GM12891 (cell line): ENCODE results near the gene PARVB.

Experiments used
- DNase-seq: peaks from one replicate; pipeline ENCODE4 v3.0.0; 2011; ENCODE audit warnings: low spot score; ENCODE audit not compliant: insufficient read length
- FAIRE-seq: peaks from 2 replicates; lab custom pipeline; 2011; peaks lifted over from hg19 to GRCh38; lab: Jason Lieb, UNC
- PAX5 ChIP-seq: IDR thresholded peaks from 2 replicates; pipeline ENCODE4 v1.6.1; 2011; ENCODE audit warnings: low read length, moderate library complexity, mild to moderate bottlenecking; ENCODE audit not compliant: insufficient read depth, severe bottlenecking
- POLR2A ChIP-seq: IDR thresholded peaks from 2 replicates; pipeline ENCODE4 v1.6.1; 2011; ENCODE audit warnings: low read depth, low read length, control low read depth
- POLR2AphosphoS5 ChIP-seq: IDR thresholded peaks from 2 replicates; pipeline ENCODE4 v1.6.1; 2011; ENCODE audit warnings: low read depth, low read length, control low read depth
- POU2F2 ChIP-seq: IDR thresholded peaks from 2 replicates; pipeline ENCODE4 v1.6.1; 2011; ENCODE audit warnings: low read depth, mild to moderate bottlenecking, control low read depth, low read length, moderate library complexity
- SPI1 ChIP-seq: IDR thresholded peaks from 2 replicates; pipeline ENCODE4 v1.6.1; 2011; ENCODE audit warnings: low read depth, low read length, control low read depth
- TAF1 ChIP-seq: IDR thresholded peaks from 2 replicates; pipeline ENCODE4 v1.6.1; 2011; ENCODE audit warnings: low read depth, low read length, control low read depth

The PARVB gene

DNA sequence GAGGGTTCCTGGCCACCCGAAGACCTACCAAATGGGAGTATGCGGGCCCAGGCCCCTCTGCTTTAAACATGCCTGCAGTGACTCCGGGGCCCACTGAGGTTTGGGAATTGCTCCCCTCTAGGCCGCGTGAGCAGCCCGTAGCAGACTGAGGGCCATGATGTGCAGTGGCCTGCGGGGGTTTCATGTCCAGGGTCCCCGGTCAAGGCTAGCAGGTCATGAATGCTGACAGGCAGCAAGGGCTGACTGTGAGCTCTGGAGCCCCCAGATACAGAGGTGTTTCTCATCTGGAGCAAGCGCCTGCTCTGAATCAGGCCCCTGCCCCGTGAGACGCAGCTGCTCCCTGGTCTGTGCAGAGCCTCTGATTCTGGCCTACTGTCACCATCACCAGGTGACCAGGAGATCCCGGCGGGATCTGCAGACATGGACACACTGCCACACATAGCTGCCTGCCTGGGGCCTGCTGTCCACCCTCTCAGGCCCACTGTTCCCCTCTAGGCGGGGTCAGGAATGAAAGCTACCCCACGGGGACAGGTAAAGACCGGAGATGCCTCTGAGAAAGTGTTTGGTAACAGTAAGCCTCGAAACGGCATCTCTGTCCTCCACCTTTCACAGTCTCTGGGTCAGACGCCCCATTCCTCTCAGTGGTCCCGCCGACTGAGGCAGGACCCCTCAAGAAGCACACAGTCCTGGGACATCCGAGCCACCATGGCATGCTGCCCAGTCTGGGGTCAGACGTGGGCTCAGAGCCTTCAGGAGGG, 73.3 kb downstream of the PARVB start:
- FAIRE-seq (no peak), DNase-seq (no peak)
- TF ChIP-seq POLR2AphosphoS5 = no peak
- no peak for TF ChIP-seq TAF1
- no peak for TF ChIP-seq PAX5
- no peak for TF ChIP-seq SPI1
- TF ChIP-seq POLR2A = no peak
- no peak for TF ChIP-seq POU2F2

- no peak for TF ChIP-seq TAF1
- TF ChIP-seq POLR2A = no peak
- TF ChIP-seq POU2F2 = no peak
- TF ChIP-seq PAX5 = no peak
- no peak for TF ChIP-seq SPI1
- no peak for TF ChIP-seq POLR2AphosphoS5
- FAIRE-seq (no peak), DNase-seq (no peak)
Observed at GRCh38 chr22:44098021-44098739, 74.1 kb downstream of the PARVB start.

GRCh38 chr22:44098966-44099530, 74.9 kb downstream of the PARVB start:
- no peak for FAIRE-seq
- TF ChIP-seq POU2F2 = no peak
- no peak for TF ChIP-seq POLR2AphosphoS5
- no peak for TF ChIP-seq POLR2A
- TF ChIP-seq PAX5 = no peak
- no peak for TF ChIP-seq TAF1
- no peak for TF ChIP-seq SPI1

DNA sequence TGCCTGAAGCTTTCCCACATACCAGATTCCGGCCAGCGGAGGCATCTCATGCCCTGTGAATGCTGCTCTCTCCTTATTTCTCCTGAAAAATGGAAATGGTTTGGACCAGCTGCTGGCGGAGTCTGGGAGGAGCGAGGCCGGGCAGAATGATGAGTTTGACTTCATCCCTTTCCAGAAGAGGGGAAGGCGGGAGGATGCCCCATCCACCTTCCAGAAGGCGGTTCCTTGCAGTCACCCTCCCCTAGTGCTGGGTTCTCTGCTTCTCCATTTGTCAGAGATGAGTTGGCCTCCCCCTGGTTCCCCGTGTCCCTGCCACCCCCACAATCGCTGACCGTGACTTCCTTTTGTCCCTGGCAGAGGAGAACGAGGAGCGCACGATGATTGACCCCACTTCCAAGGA, 75.6 kb downstream of the PARVB start:
- DNase-seq = no peak
- FAIRE-seq = no peak
- no peak for TF ChIP-seq POU2F2
- no peak for TF ChIP-seq TAF1
- no peak for TF ChIP-seq POLR2AphosphoS5

More at GRCh38 chr22:44098966-44099530, 74.9 kb downstream of the PARVB start:
- DNase-seq = no peak

DNA sequence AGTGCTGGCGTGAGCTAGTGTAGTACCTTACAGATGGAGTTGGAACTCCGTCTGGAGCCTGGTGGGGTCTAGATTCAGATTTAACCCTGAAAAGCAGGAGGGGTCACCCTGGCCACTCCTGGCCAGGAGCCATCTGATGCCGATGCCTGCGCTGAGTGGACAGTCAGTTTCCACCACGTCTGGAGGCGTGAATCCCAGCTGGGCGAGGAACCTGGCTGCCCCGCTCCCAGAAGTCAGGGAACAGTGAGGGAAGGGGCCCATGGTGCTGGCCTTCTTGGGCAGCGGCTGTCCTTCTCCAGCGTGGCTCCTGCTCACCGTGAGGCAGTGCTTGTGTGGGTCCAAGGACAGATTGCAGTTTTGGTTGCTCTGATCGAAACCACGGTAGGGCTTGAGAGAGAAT, 76.3 kb downstream of the PARVB start:
- FAIRE-seq = no peak
- TF ChIP-seq POU2F2 (no peak), TAF1 (no peak), POLR2A (no peak), POLR2AphosphoS5 (no peak), PAX5 (no peak)

GRCh38 chr22:44102121-44102520, 78.0 kb downstream of the PARVB start:
- FAIRE-seq (no peak), DNase-seq (no peak)
- TF ChIP-seq POLR2A (no peak), POU2F2 (no peak), PAX5 (no peak), SPI1 (no peak), TAF1 (no peak), POLR2AphosphoS5 (no peak)

More for the DNA sequence above, 76.3 kb downstream of the PARVB start:
- DNase-seq = no peak

- FAIRE-seq (no peak), DNase-seq (no peak)
- TF ChIP-seq POLR2AphosphoS5 (no peak), POLR2A (no peak), SPI1 (no peak), PAX5 (no peak), TAF1 (no peak), POU2F2 (no peak)
Observed at GRCh38 chr22:44102856-44103255, 78.8 kb downstream of the PARVB start.

GRCh38 chr22:44103735-44104480, 79.8 kb downstream of the PARVB start:
- FAIRE-seq (no peak), DNase-seq (no peak)
- TF ChIP-seq POLR2AphosphoS5 = no peak
- TF ChIP-seq POLR2A = no peak
- TF ChIP-seq POU2F2 = no peak
- no peak for TF ChIP-seq PAX5
- TF ChIP-seq SPI1 = no peak
- no peak for TF ChIP-seq TAF1
